Progenitor cell of endocrine pancreas (in vitro differentiated cells): ENCODE data around the gene CFAP53. TPM values are rescaled to one million over a fixed set of nuclear protein-coding genes. Genes with fewer than 3 reads are reported as not detected.
"Not testable (repeated sequence)": the region's sequence is repeated elsewhere in the genome, so short reads cannot be mapped to it uniquely, and the experiment has no call there.

Experiments used
- DNase-seq: peaks from one replicate; pipeline ENCODE4 v3.0.0; 2021; ENCODE audit warnings: low spot score; ENCODE audit not compliant: unreplicated experiment
- H3K27ac Mint-ChIP-seq: 2 replicates; pipeline ENCODE4 v1.8.0; 2021; ENCODE audit warnings: mild to moderate bottlenecking, moderate library complexity, mixed read lengths
- H3K27me3 Mint-ChIP-seq: 2 replicates; pipeline ENCODE4 v1.8.0; 2021; ENCODE audit warnings: mixed read lengths
- H3K36me3 Mint-ChIP-seq: 2 replicates; pipeline ENCODE4 v1.8.0; 2022; ENCODE audit warnings: mixed read lengths; ENCODE audit not compliant: insufficient read depth
- H3K4me1 Mint-ChIP-seq: 2 replicates; pipeline ENCODE4 v1.8.0; 2021; ENCODE audit warnings: low read depth, mixed read lengths
- H3K4me3 Mint-ChIP-seq: 2 replicates; pipeline ENCODE4 v1.8.0; 2021; ENCODE audit warnings: low read depth, mild to moderate bottlenecking, moderate library complexity, mixed read lengths
- H3K9me3 Mint-ChIP-seq: 2 replicates; pipeline ENCODE4 v1.8.0; 2021; ENCODE audit warnings: low read depth, mixed read lengths
- CTCF ChIP-seq: fragments of 200-600 bp; sonication (generic); IDR thresholded peaks from one replicate; pipeline ENCODE4 v1.5.0; 2021; ENCODE audit warnings: antibody characterized with exemption, mild to moderate bottlenecking; ENCODE audit not compliant: unreplicated experiment
- total RNA-seq: library from RNA; stranded (reverse); gene quantifications from 2 replicates; pipeline ENCODE4 v1.2.1, GENCODE V29; 2021

Gene CFAP53
- total RNA-seq, 1 donor from 2014 or later: 1.7 TPM

- peaks cover 3% of the 10 kb centered on the region for H3K4me1 Mint-ChIP-seq
- no peak for DNase-seq
- TF ChIP-seq CTCF: no peak
- no peaks in the 10 kb centered on the region for H3K9me3 Mint-ChIP-seq
- no peak overlapping the region for H3K27ac Mint-ChIP-seq
- peaks cover 7% of the 10 kb centered on the region for H3K27me3 Mint-ChIP-seq
- no peak overlapping the region for H3K4me3 Mint-ChIP-seq
- no peaks in the 10 kb centered on the region for H3K36me3 Mint-ChIP-seq
Observed at GRCh38 chr18:50312296-50313030, 46.2 kb upstream of the CFAP53 start.

GRCh38 chr18:50311650-50312049, 45.4 kb upstream of the CFAP53 start:
- no peaks in the 10 kb centered on the region for H3K36me3 Mint-ChIP-seq
- H3K27ac Mint-ChIP-seq: no peak overlapping the region
- no peak for TF ChIP-seq CTCF
- no peak overlapping the region for H3K4me3 Mint-ChIP-seq
- no peaks in the 10 kb centered on the region for H3K9me3 Mint-ChIP-seq
- peaks cover 4% of the 10 kb centered on the region for H3K4me1 Mint-ChIP-seq
- H3K27me3 Mint-ChIP-seq: peaks cover 7% of the 10 kb centered on the region
- DNase-seq: no peak

GRCh38 chr18:50310080-50310479, 43.8 kb upstream of the CFAP53 start:
- no peak overlapping the region for H3K27ac Mint-ChIP-seq
- H3K9me3 Mint-ChIP-seq: no peaks in the 10 kb centered on the region
- H3K4me1 Mint-ChIP-seq: peaks cover 4% of the 10 kb centered on the region
- no peak for DNase-seq
- no peak overlapping the region for H3K4me3 Mint-ChIP-seq
- H3K27me3 Mint-ChIP-seq: peaks cover 7% of the 10 kb centered on the region
- TF ChIP-seq CTCF: no peak
- no peaks in the 10 kb centered on the region for H3K36me3 Mint-ChIP-seq

DNA sequence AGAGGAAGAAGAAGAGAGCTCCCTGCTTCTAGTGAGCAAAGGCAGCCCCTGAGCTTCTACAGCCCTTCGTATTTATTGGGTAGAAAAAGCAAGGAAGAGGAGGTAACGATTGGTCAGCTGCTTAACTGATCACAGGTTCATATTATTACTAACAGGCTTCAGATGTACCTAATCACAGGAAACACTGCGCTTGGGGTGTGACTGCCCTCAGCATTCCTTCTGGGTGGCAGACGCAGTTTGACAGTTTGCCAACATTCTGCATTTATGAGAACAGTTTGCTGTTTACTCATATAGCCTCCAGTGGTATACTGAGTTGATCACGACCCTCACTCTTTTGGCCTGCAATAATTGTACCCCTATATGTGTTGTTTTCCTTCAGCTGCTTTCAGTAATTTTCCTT, 42.6 kb upstream of the CFAP53 start:
- not testable (repeated sequence) for DNase-seq, H3K9me3 Mint-ChIP-seq, H3K27me3 Mint-ChIP-seq, H3K27ac Mint-ChIP-seq, H3K4me1 Mint-ChIP-seq, H3K4me3 Mint-ChIP-seq, H3K36me3 Mint-ChIP-seq

DNA sequence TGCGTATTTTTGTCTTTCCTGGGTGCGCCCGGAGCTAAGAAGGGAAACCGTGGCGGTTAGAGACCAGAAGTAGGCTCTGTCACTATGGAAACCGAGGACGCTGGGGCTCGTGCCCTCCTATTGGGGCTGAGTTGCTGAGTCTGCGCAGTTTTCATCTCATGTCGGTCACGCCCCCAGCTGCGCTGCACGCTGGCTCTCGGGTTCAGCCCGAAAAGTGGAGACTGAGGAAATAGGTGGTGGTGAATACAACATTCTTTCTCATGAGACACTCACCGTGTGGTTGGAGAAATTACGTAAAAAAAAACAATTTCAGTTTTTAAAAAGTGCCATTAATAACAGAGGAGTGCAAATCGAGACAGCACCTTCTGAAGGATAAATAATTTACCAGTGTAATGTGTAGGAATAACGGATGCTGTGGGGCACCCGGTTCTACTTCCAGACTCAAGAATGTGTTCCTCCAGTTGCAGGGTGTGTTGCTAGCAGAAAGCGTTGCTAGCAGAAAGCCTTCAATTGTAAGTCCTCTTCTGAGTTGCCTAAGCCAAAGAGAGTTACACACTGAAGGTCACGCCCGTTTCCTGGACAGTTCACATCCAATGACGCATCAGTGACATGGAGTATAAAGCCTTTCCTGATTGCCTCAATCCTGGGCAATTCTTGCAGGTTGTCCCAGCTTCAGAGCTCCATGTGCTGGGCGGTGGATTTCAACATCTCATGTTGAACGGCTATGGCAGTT, 41.6 kb upstream of the CFAP53 start:
- no peaks in the 10 kb centered on the region for H3K9me3 Mint-ChIP-seq
- DNase-seq: peak; percentile 63
- peaks cover 4% of the 10 kb centered on the region for H3K4me1 Mint-ChIP-seq
- no peak for TF ChIP-seq CTCF
- H3K36me3 Mint-ChIP-seq: no peaks in the 10 kb centered on the region
- peak overlapping the region; percentile 86 for H3K4me3 Mint-ChIP-seq
- H3K27ac Mint-ChIP-seq: peak overlapping the region; percentile 43
- H3K27me3 Mint-ChIP-seq: peaks cover 9% of the 10 kb centered on the region

- DNase-seq: no peak
- no peaks in the 10 kb centered on the region for H3K9me3 Mint-ChIP-seq
- peaks cover 4% of the 10 kb centered on the region for H3K4me1 Mint-ChIP-seq
- H3K27me3 Mint-ChIP-seq: peaks cover 14% of the 10 kb centered on the region
- no peak for TF ChIP-seq CTCF
- peak overlapping the region; percentile 43 for H3K27ac Mint-ChIP-seq
- H3K36me3 Mint-ChIP-seq: no peaks in the 10 kb centered on the region
- peak overlapping the region; percentile 86 for H3K4me3 Mint-ChIP-seq
Observed at GRCh38 chr18:50307400-50307737, 41.1 kb upstream of the CFAP53 start.
